ENCODE data around the gene HARBI1.

GRCh38 chr11:46553814-46554212 is 63.2 kb downstream of the HARBI1 start:
- TF ChIP-seq CTCF (conservative IDR thresholded peaks at IDR 0.05 in 1 of 2, IDR thresholded peaks at IDR 0.05 in 1 of 2; ENCODE audit: extremely low read depth in 1 of 2, insufficient read depth in 1 of 2, low read depth in 1 of 2, low read length in 2 of 2): no peak
- no peak for TF ChIP-seq EZH2 (IDR thresholded peaks at IDR 0.05; ENCODE audit: borderline replicate concordance, low read length)
